ENCODE results near the gene ENTPD2. TPM values are rescaled to one million over a fixed set of nuclear protein-coding genes. Genes with fewer than 3 reads are reported as not detected.

ENTPD2 gene
- total RNA-seq, 1 experiment from 2014 or later, result not detected

Other genes with a start within 250 kb of the ENTPD2 start
- gene RABL6, start 246.1 kb downstream of the ENTPD2 start, total RNA-seq (2014; rRNA removed; shearing (Covaris generic)), result 23.6 and 35.0 TPM in 2 replicates
- gene AJM1, start 211.6 kb downstream of the ENTPD2 start, total RNA-seq (2014; rRNA removed; shearing (Covaris generic)), result 0.06 and 0.21 TPM in 2 replicates
- gene PHPT1, start 204.7 kb downstream of the ENTPD2 start, total RNA-seq (2014; rRNA removed; shearing (Covaris generic)), result 100 and 119 TPM in 2 replicates
- gene MAMDC4, start 201.7 kb downstream of the ENTPD2 start, total RNA-seq (2014; rRNA removed; shearing (Covaris generic)), result 0.12 and 0.15 TPM in 2 replicates
- gene EDF1, start 187.8 kb downstream of the ENTPD2 start, total RNA-seq (2014; rRNA removed; shearing (Covaris generic)), result 458 and 510 TPM in 2 replicates
- gene TRAF2, start 167.5 kb downstream of the ENTPD2 start, total RNA-seq (2014; rRNA removed; shearing (Covaris generic)), result 8.1 and 11.3 TPM in 2 replicates
- 56.2 and 83.0 TPM in 2 replicates for gene FBXW5, start 109.3 kb downstream of the ENTPD2 start, total RNA-seq (2014; rRNA removed; shearing (Covaris generic))
- gene C8G, start 108.8 kb downstream of the ENTPD2 start, total RNA-seq (2014; rRNA removed; shearing (Covaris generic)), result not detected in 2 replicates
- not detected in 2 replicates for gene LCN12, start 101.8 kb downstream of the ENTPD2 start, total RNA-seq (2014; rRNA removed; shearing (Covaris generic))
- not detected in 2 replicates for gene PTGDS, start 76.6 kb downstream of the ENTPD2 start, total RNA-seq (2014; rRNA removed; shearing (Covaris generic))
- gene LCNL1, start 71.1 kb downstream of the ENTPD2 start, total RNA-seq (2014; rRNA removed; shearing (Covaris generic)), result not detected in 2 replicates
- 32.0 and 41.3 TPM in 2 replicates for gene PAXX, start 61.6 kb downstream of the ENTPD2 start, total RNA-seq (2014; rRNA removed; shearing (Covaris generic))
- gene CLIC3, start 57.5 kb downstream of the ENTPD2 start, total RNA-seq (2014; rRNA removed; shearing (Covaris generic)), result 0.64 TPM in 1 of 2 replicates, not detected in the other
- 4.9 and 22.4 TPM in 2 replicates for gene ABCA2, start 25.8 kb downstream of the ENTPD2 start, total RNA-seq (2014; rRNA removed; shearing (Covaris generic))
- gene FUT7, start 22.0 kb downstream of the ENTPD2 start, total RNA-seq (2014; rRNA removed; shearing (Covaris generic)), result not detected in 2 replicates
- gene NPDC1, start 7.9 kb downstream of the ENTPD2 start, total RNA-seq (2014; rRNA removed; shearing (Covaris generic)), result 1.2 and 4.1 TPM in 2 replicates
- gene SAPCD2, start 16.5 kb upstream of the ENTPD2 start, total RNA-seq (2014; rRNA removed; shearing (Covaris generic)), result 5.9 and 12.4 TPM in 2 replicates
- gene UAP1L1, start 23.5 kb upstream of the ENTPD2 start, total RNA-seq (2014; rRNA removed; shearing (Covaris generic)), result 6.6 and 7.4 TPM in 2 replicates
- gene MAN1B1, start 32.9 kb upstream of the ENTPD2 start, total RNA-seq (2014; rRNA removed; shearing (Covaris generic)), result 38.6 and 62.6 TPM in 2 replicates
- 34.8 and 52.2 TPM in 2 replicates for gene DPP7, start 60.7 kb upstream of the ENTPD2 start, total RNA-seq (2014; rRNA removed; shearing (Covaris generic))
- not detected in 2 replicates for gene GRIN1, start 85.1 kb upstream of the ENTPD2 start, total RNA-seq (2014; rRNA removed; shearing (Covaris generic))
- 0.10 and 0.12 TPM in 2 replicates for gene LRRC26, start 116.0 kb upstream of the ENTPD2 start, total RNA-seq (2014; rRNA removed; shearing (Covaris generic))
- not detected in 2 replicates for gene TMEM210, start 118.0 kb upstream of the ENTPD2 start, total RNA-seq (2014; rRNA removed; shearing (Covaris generic))
- gene ANAPC2, start 134.5 kb upstream of the ENTPD2 start, total RNA-seq (2014; rRNA removed; shearing (Covaris generic)), result 8.2 and 13.4 TPM in 2 replicates
- gene SSNA1, start 134.6 kb upstream of the ENTPD2 start, total RNA-seq (2014; rRNA removed; shearing (Covaris generic)), result 71.6 and 91.9 TPM in 2 replicates
- gene TPRN, start 146.7 kb upstream of the ENTPD2 start, total RNA-seq (2014; rRNA removed; shearing (Covaris generic)), result 1.2 and 3.4 TPM in 2 replicates
- gene TMEM203, start 151.6 kb upstream of the ENTPD2 start, total RNA-seq (2014; rRNA removed; shearing (Covaris generic)), result 63.4 and 69.8 TPM in 2 replicates
- gene NDOR1, start 151.6 kb upstream of the ENTPD2 start, total RNA-seq (2014; rRNA removed; shearing (Covaris generic)), result 4.0 and 4.9 TPM in 2 replicates
- 0.31 TPM in 1 of 2 replicates, not detected in the other for gene RNF208, start 168.2 kb upstream of the ENTPD2 start, total RNA-seq (2014; rRNA removed; shearing (Covaris generic))
- gene CYSRT1, start 171.1 kb upstream of the ENTPD2 start, total RNA-seq (2014; rRNA removed; shearing (Covaris generic)), result 0.14 and 0.37 TPM in 2 replicates
- gene RNF224, start 173.4 kb upstream of the ENTPD2 start, total RNA-seq (2014; rRNA removed; shearing (Covaris generic)), result not detected in 2 replicates
- gene SLC34A3, start 176.8 kb upstream of the ENTPD2 start, total RNA-seq (2014; rRNA removed; shearing (Covaris generic)), result not detected in 2 replicates
- gene TUBB4B, start 187.2 kb upstream of the ENTPD2 start, total RNA-seq (2014; rRNA removed; shearing (Covaris generic)), result 164 and 180 TPM in 2 replicates
- not detected in 2 replicates for gene STPG3, start 197.2 kb upstream of the ENTPD2 start, total RNA-seq (2014; rRNA removed; shearing (Covaris generic))
- 29.5 and 33.0 TPM in 2 replicates for gene NELFB, start 201.3 kb upstream of the ENTPD2 start, total RNA-seq (2014; rRNA removed; shearing (Covaris generic))
- gene TOR4A, start 223.7 kb upstream of the ENTPD2 start, total RNA-seq (2014; rRNA removed; shearing (Covaris generic)), result 0.37 and 1.3 TPM in 2 replicates
- 0.37 TPM in 1 of 2 replicates, not detected in the other for gene NRARP, start 248.2 kb upstream of the ENTPD2 start, total RNA-seq (2014; rRNA removed; shearing (Covaris generic))